Daoy (cell line): Measurements from ENCODE around the gene KLHL11. TPM values are rescaled to one million over a fixed set of nuclear protein-coding genes. Genes with fewer than 3 reads are reported as not detected.
"Not testable (repeated sequence)": the region's sequence is repeated elsewhere in the genome, so short reads cannot be mapped to it uniquely, and the experiment has no call there.

Experiments used
- DNase-seq: peaks from one replicate; pipeline ENCODE4 v3.0.0-alpha.2; 2015; ENCODE audit warnings: low read depth
- total RNA-seq: library from RNA; depleted of rRNA; stranded (reverse); fragments of >200 nt; shearing (Covaris generic); gene quantifications from 2 replicates; pipeline ENCODE4 v1.2.3, GENCODE V29; 2014

Gene KLHL11
- total RNA-seq, 1 experiment from 2014 or later = 27.8 TPM

DNA sequence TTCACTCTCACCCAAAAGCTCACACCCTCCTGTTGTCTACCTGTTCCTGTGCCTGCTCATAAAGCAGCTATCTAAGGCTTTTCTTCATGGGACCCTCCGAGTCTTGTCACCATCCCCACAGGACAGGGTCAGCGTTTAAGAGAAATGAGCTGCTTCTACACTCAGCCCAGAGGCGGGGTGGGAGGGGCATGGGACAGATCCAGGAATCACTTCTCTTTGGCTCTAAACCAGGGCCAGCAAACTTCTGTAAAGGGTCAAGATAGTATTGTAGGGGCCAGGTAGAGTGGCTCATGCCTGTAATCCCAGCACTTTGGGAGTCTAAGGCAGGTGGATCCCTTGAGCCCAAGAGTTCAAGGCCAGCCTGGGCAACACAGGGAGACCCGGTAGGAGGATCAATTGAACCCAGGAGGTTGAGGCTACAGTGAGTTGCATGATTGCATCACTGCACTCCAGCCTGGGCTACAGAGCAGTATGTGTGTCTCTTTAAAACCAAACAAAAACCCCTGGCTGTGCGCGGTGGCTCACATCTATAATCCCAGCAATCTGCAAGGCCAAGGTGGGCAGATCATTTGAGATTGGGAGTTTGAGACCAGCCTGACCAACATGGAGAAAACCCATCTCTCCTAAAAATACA is 23.2 kb upstream of the KLHL11 start:
- DNase-seq = no peak

DNA sequence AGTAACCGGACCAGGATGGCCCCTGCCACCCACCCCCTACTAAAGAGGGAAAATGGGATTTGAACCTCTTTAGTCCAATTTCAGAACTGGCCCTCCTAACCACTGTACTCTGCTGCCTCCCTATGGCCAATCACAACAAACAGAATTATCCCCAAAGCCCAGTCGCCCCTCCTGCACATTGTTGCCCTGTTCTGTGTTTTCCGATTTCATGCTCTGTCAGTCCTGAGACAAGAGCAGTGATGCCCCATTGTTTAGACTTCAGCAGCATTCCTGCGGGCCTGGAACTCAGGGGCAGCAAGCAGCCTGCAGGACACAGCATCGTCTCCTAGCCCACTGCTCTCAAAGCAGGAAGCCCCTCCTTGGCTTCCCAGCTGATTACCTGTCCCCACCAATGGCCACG is 20.5 kb upstream of the KLHL11 start:
- no peak for DNase-seq

- no peak for DNase-seq
These were observed 17.5 kb upstream of the KLHL11 start for GRCh38 chr17:41882756-41883155.

DNA sequence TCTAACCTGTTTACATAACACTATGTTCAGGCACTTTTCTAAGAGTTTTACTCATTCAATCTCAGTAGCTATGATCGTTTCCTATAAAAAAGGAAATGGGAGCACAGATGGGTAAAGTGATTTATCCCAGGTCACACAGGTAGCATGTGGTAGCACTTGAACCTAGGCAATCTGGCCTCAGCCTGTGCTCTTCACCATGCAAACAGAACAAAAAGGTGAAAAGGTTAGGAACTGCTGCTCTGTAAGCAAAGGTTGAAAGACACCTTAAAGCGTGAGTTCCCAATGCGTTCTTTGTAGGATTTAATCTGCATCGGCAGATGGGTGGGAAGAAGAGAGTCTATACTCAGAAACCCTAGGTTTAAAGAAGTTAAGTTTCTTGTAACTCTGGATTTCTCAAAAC is 14.9 kb upstream of the KLHL11 start:
- no peak for DNase-seq

- not testable (repeated sequence) for DNase-seq
These were observed 9.1 kb upstream of the KLHL11 start for GRCh38 chr17:41874293-41874670.

DNA sequence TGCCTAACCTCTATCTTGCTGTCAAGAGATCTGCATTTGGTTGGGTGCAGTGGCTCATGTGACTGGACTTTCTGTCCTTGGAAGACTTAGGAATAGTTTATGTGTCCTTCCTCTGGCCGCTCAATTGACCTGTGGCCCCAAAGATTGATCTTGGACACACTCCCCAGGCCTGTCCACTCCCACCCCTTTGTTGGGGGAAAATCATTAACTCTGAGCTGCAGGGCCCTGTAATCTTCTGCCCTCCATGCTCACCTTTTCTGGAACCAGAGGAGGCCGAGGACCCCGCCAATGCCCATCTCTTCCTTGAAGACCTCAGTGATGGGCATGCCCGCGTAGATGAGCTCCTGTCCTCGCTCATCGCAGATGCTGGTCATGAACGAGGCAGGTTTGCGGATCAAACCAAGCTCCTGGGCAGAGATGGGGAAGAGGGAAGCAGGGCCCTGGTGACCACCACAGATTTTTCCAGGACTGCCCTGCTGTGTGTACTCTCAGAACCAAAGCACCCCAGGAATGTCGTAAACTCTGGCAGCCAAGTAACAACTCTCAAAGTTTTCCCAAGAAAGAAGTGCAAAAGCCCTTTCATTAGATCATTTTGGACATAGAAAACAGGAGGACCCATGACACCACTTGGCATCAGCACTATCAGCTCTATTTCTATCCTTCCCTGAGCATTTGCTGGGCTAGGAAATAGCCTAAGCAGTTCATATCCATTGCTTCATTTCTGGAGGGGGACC is 8.5 kb upstream of the KLHL11 start:
- DNase-seq = no peak

GRCh38 chr17:41871789-41872188 is 6.6 kb upstream of the KLHL11 start:
- no peak for DNase-seq

DNA sequence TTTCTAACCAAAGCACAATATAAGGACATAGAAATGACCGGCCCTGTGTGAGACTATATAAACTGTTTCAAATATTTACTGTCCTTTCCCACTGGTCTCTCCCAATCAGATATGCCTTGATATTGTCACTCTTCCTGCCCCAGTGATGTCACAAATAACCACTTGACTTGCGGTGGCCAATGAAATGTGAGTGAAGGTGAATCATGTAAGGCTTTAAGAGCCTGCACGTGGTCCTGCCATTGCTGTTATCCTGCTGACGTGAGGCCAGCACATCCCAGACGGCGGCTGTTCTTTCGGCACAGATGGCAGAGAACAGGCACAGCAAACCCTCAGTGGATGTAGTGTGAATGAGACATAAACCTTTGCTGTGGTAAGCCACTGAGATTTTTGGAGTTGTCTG is 5.4 kb upstream of the KLHL11 start:
- no peak for DNase-seq

DNA sequence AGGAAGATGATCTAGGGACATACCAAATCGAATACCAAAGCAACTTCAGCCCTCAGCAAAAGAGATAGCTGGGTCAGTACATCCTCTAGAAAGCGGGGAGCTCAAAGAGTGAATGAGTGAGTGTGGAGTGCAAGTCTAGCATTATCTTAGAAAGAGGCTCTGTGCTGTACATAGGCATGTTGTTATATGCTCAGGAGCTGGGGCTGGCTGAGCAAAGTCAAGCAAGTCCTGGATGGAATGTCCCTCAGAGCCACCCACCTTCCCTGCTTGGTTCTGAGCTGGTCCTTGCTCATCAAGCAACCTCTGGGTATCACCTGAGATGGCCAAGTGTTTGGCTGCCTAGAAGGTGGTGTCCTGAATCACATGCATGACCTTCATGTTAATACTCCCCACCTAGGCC is 4.9 kb upstream of the KLHL11 start:
- DNase-seq = no peak

- DNase-seq = no peak
These were observed 4.2 kb upstream of the KLHL11 start for GRCh38 chr17:41869426-41869825.

- no peak for DNase-seq
These were observed 3.3 kb upstream of the KLHL11 start for GRCh38 chr17:41868568-41868967.

GRCh38 chr17:41865596-41865893 is 322 bp upstream of the KLHL11 start:
- no peak for DNase-seq

DNA sequence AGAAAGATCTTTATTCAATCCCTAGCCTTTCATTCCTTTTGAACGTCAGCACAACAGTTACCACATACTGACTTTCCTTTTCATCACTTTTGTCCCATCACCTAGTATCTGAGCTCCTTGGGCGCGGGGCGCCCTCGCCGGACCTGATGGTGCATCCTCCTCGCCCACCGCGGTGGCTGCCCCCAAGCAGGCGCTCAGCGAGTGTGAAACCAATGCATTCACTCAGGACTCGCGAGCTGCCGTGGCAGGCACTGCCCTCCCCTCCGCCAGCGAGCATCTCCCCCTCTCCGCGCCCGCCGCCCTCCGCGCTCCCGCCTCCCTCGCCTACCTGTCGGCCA is 756 bp downstream of the KLHL11 start:
- no peak for DNase-seq

DNA sequence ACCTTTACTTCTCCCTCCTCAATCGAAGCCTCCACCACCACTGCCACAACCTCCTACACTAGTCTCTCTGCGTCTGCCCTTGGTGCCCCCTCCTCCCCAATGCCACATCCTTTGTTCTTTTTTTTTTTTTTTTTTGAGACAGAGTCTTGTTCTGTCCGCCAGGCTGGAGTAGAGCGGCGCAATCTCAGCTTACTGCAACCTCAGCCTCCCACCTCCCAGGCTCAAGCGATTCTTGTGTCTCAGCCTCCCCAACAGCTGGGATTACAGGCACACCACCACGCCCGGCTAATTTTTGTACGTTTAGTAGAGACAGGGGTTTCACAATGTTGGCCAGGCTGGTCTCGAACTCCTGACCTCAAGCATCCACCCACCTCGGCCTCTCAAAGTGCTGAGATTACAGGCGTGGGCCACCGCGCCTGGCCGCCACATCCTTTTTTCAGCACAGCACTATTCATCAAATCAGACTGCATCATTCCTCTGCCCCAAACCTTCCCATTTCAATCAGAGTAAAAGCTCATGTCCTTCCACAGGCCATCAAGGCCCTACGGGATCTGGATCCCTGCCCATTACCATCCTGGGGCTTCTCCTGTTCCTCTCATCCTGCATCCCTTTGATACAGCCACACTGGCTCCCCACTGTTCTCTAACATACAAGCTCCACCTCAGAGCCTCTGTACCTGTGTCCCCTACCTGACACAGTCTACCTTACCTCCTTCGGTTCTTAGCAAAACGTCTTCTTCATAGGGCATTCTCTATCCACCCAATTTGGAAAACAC is 2.0 kb downstream of the KLHL11 start:
- DNase-seq = no peak

DNA sequence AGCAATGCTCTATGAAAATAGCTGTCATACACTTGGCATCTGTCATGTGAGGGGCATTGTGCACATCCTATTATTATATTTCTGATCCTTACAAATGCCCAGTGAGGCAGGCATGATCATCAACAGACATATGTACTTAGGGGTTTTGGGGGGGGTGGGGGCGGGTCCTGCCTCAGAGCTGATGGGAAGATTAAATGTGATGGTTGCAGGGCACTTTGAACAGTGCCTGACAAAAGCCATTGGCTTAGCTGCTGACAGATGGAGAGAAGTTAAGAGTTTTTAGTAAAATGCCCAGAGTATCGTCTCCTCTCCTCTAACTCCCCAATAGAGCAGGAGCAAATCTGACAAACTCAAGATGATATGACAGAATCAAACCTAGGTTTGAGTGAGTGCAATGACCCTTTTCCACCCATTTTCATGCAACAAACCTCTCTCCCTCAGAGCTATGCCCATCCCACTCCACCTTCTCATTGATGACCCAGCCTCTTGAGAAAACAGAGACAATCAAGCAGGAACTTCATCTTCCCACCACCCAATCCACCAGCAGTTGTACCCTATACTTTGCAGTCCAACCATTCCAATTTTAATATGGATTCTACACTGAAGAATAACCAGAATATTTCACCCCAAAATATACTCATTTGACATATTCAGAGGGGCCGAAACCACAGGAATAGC is 4.8 kb downstream of the KLHL11 start:
- DNase-seq = no peak

- DNase-seq = not testable (repeated sequence)
These were observed 13.8 kb downstream of the KLHL11 start for GRCh38 chr17:41851382-41851781.

- DNase-seq = no peak
These were observed 15.8 kb downstream of the KLHL11 start for GRCh38 chr17:41849251-41849990.

GRCh38 chr17:41848788-41849187 is 16.4 kb downstream of the KLHL11 start:
- DNase-seq = no peak

DNA sequence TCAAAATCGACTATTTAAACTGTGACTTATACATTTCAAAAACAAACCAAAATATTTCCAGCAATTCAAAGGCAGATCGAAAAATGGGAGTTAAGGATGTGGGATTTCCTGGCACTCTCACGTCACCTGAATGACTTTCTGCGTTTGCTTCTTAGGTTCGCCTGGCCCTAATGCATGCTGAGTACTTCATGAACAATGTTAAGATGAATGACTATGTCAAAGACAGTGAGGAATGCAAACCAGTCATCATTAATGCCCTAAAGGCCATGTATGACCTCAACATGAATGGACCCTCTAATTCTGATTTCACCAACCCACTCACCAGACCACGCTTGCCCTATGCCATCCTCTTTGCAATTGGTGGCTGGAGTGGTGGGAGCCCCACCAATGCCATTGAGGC is 20.3 kb downstream of the KLHL11 start:
- peak; percentile 41 for DNase-seq

DNA sequence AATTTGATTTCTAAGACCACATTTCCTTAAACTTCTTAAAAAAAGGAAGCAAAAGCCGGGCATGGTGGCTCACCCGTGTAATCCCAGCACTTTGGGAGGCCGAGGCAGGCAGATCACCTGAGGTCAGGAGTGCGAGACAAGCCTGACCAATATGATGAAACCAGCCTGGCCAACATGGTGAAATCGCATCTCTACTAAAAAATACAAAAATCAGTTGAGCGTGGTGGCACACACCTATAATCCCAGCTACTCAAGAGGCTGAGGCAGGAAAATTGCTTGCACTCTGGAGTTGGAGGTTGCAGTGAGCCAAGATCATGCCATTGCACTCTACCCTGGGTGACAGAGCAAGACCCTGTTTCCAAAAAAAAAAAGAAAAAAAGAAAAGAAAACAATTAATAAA is 24.4 kb downstream of the KLHL11 start:
- not testable (repeated sequence) for DNase-seq

- DNase-seq = not testable (repeated sequence)
These were observed 25.8 kb downstream of the KLHL11 start for GRCh38 chr17:41839448-41839847.
